ENCODE data around the gene CCL7. TPM values are rescaled to one million over a fixed set of nuclear protein-coding genes. Genes with fewer than 3 reads are reported as not detected.

Gene CCL7
- total RNA-seq, 2 experiments from 2014 or later, result not detected

GRCh38 chr17:34230342-34230741 lies 39.7 kb upstream of the CCL7 start:
- H3K4me1 Mint-ChIP-seq (ENCODE audit: low read depth), result no peaks in the 10 kb centered on the region
- H3K36me3 Mint-ChIP-seq (ENCODE audit: low read depth), result no peaks in the 10 kb centered on the region
- CTCF ChIA-PET, result no interaction called here
- Histone ChIP-seq H3K4me1 (ENCODE audit: insufficient read depth, low read length) (no peaks in the 10 kb centered on the region), H3K27ac (ENCODE audit: low read depth in 1 of 2, low read length in 2 of 2) (no peak overlapping the region), H3K4me3 (ENCODE audit: low read length) (no peak overlapping the region), H3K27me3 (ENCODE audit: control insufficient read depth in 1 of 2, insufficient read depth in 2 of 2, low read length in 2 of 2) (peaks cover 0 to 8% of the 10 kb centered on the region in 2 experiments), H3K9me3 (ENCODE audit: control insufficient read depth in 1 of 2, insufficient read depth in 1 of 2, low read length in 2 of 2) (peaks cover 5 to 13% of the 10 kb centered on the region in 2 experiments), H3K36me3 (ENCODE audit: insufficient read depth, low read length) (no peaks in the 10 kb centered on the region)
- H3K27me3 Mint-ChIP-seq, result peaks cover 44% of the 10 kb centered on the region
- ATAC-seq (ENCODE audit: poor library complexity), result no peak
- no peak overlapping the region for H3K4me3 Mint-ChIP-seq
- no peak overlapping the region for H3K27ac Mint-ChIP-seq
- peaks cover 7% of the 10 kb centered on the region for H3K9me3 Mint-ChIP-seq
- intact Hi-C loops (cut with DNase I, micrococcal nuclease), result no loop called here
- DNase-seq, result no peak
- POLR2A ChIA-PET, result no interaction called here
- TF ChIP-seq CTCF (IDR thresholded peaks at IDR 0.05), result no peak

GRCh38 chr17:34234616-34235015 lies 35.4 kb upstream of the CCL7 start:
- no peak overlapping the region for H3K4me3 Mint-ChIP-seq
- DNase-seq, result no peak
- POLR2A ChIA-PET, result no interaction called here
- H3K36me3 ChIP-seq (ENCODE audit: insufficient read depth, low read length), result no peaks in the 10 kb centered on the region
- no peak for TF ChIP-seq CTCF (IDR thresholded peaks at IDR 0.05)
- intact Hi-C loops (cut with DNase I, micrococcal nuclease), result no loop called here
- peaks cover 32% of the 10 kb centered on the region for H3K27me3 Mint-ChIP-seq
- peaks cover 4% of the 10 kb centered on the region for H3K9me3 Mint-ChIP-seq
- H3K4me1 Mint-ChIP-seq (ENCODE audit: low read depth), result no peaks in the 10 kb centered on the region
- peaks cover 5 to 6% of the 10 kb centered on the region in 2 experiments for H3K9me3 ChIP-seq (ENCODE audit: control insufficient read depth in 1 of 2, insufficient read depth in 1 of 2, low read length in 2 of 2)
- H3K27me3 ChIP-seq (ENCODE audit: control insufficient read depth in 1 of 2, insufficient read depth in 2 of 2, low read length in 2 of 2), result peaks cover 0 to 5% of the 10 kb centered on the region in 2 experiments
- ATAC-seq (ENCODE audit: poor library complexity), result no peak
- no peaks in the 10 kb centered on the region for H3K4me1 ChIP-seq (ENCODE audit: insufficient read depth, low read length)
- no peak overlapping the region for H3K4me3 ChIP-seq (ENCODE audit: low read length)
- no peak overlapping the region for H3K27ac Mint-ChIP-seq
- CTCF ChIA-PET, result no interaction called here
- no peaks in the 10 kb centered on the region for H3K36me3 Mint-ChIP-seq (ENCODE audit: low read depth)
- no peak overlapping the region for H3K27ac ChIP-seq (ENCODE audit: low read depth in 1 of 2, low read length in 2 of 2)

- DNase-seq (no peak), ATAC-seq (ENCODE audit: poor library complexity) (no peak)
- Histone ChIP-seq H3K27me3 (ENCODE audit: control insufficient read depth in 1 of 2, insufficient read depth in 2 of 2, low read length in 2 of 2) (peaks cover 0 to 2% of the 10 kb centered on the region in 2 experiments), H3K36me3 (ENCODE audit: insufficient read depth, low read length) (no peaks in the 10 kb centered on the region), H3K9me3 (ENCODE audit: control insufficient read depth in 1 of 2, insufficient read depth in 1 of 2, low read length in 2 of 2) (no peaks in the 10 kb centered on the region), H3K27ac (ENCODE audit: low read depth in 1 of 2, low read length in 2 of 2) (no peak overlapping the region), H3K4me1 (ENCODE audit: insufficient read depth, low read length) (no peaks in the 10 kb centered on the region), H3K4me3 (ENCODE audit: low read length) (no peak overlapping the region)
- ChIA-PET CTCF (no interaction called here), POLR2A (no interaction called here)
- Mint-ChIP-seq H3K4me3 (no peak overlapping the region), H3K27me3 (peaks cover 36% of the 10 kb centered on the region), H3K36me3 (ENCODE audit: low read depth) (no peaks in the 10 kb centered on the region), H3K4me1 (ENCODE audit: low read depth) (no peaks in the 10 kb centered on the region), H3K9me3 (peaks cover 4% of the 10 kb centered on the region), H3K27ac (no peak overlapping the region)
- intact Hi-C loops (cut with DNase I, micrococcal nuclease), result no loop called here
- TF ChIP-seq CTCF (IDR thresholded peaks at IDR 0.05), result no peak
These were observed 34.5 kb upstream of the CCL7 start for GRCh38 chr17:34235389-34236028.

All from CD4-positive, alpha-beta T cell (primary cell).